Prostate gland (tissue), 2 donors: ENCODE data around the gene CBFA2T3.

Experiments used
- CTCF ChIP-seq, 4 experiments: fragments of 200-600 bp in 2 of 4; fragments of 450-650 bp in 2 of 4; sonication (generic) in 2 of 4; IDR thresholded peaks; 1 replicate in 3 of 4; 2 replicates in 1 of 4; pipeline ENCODE4 v1.5.1; 2016 to 2019; ENCODE audit warnings: antibody characterized with exemption in 4 of 4, mild to moderate bottlenecking in 2 of 4, moderate library complexity in 2 of 4
- POLR2AphosphoS5 ChIP-seq: sonication (generic); formaldehyde crosslinking; IDR thresholded peaks from one replicate; pipeline ENCODE4 v1.6.1; 2017; ENCODE audit warnings: antibody characterized with exemption

- TF ChIP-seq CTCF (IDR thresholded peaks at IDR 0.05) (no peak), POLR2AphosphoS5 (peak; percentile 95)
These were observed 119.9 kb downstream of the CBFA2T3 start, which contains the start of the genes GALNS and TRAPPC2L for GRCh38 chr16:88856828-88857727.
